Loucy (cell line): ENCODE data around the gene ITSN1.
A peak's percentile ranks its signal among the peaks of the same experiment; 100 is the strongest.

Experiments used
- H2AFZ ChIP-seq: fragments of 200-600 bp; sonication (generic); 2 replicates; pipeline ENCODE4 v1.6.0; 2016; ENCODE audit warnings: antibody characterized with exemption, mild to moderate bottlenecking, low read length, moderate library complexity
- H3F3A ChIP-seq: fragments of 200-600 bp; 2 replicates; pipeline ENCODE4 v1.6.0; 2016; ENCODE audit warnings: antibody characterized with exemption, low read depth, mild to moderate bottlenecking
- H3K27me3 ChIP-seq: fragments of 200-600 bp; sonication (generic); 2 replicates; pipeline ENCODE4 v1.6.1; 2014; ENCODE audit warnings: low read length, mild to moderate bottlenecking; ENCODE audit not compliant: insufficient read depth, poor library complexity, severe bottlenecking
- H3K36me3 ChIP-seq: fragments of 200-600 bp; sonication (generic); 2 replicates; pipeline ENCODE4 v1.6.1; 2016; ENCODE audit warnings: low read length; ENCODE audit not compliant: insufficient read depth
- H3K4me1 ChIP-seq: fragments of 200-600 bp; sonication (generic); 2 replicates; pipeline ENCODE4 v1.5.1; 2014; ENCODE audit warnings: low read length, mild to moderate bottlenecking; ENCODE audit not compliant: insufficient read depth, poor library complexity, severe bottlenecking
- H3K4me2 ChIP-seq: fragments of 200-600 bp; sonication (generic); 2 replicates; pipeline ENCODE4 v1.6.0; 2014; ENCODE audit warnings: antibody characterized with exemption, low read length, low read depth, mild to moderate bottlenecking; ENCODE audit not compliant: poor library complexity, severe bottlenecking
- H3K4me3 ChIP-seq: fragments of 200-600 bp; sonication (generic); 2 replicates; pipeline ENCODE4 v1.5.1; 2014; ENCODE audit warnings: low read length, mild to moderate bottlenecking, mixed read lengths; ENCODE audit not compliant: poor library complexity, severe bottlenecking
- H3K79me2 ChIP-seq: fragments of 200-600 bp; sonication (generic); 2 replicates; pipeline ENCODE4 v1.6.1; 2014; ENCODE audit warnings: low read length; ENCODE audit not compliant: insufficient read depth
- H3K9ac ChIP-seq: fragments of 200-600 bp; sonication (generic); 2 replicates; pipeline ENCODE4 v1.6.0; 2014; ENCODE audit warnings: mild to moderate bottlenecking, low read depth, low read length, moderate library complexity; ENCODE audit not compliant: poor library complexity, severe bottlenecking
- H3K9me2 ChIP-seq: fragments of 200-600 bp; sonication (generic); replicated peaks from 2 replicates; pipeline ENCODE4 v1.6.1; 2016; ENCODE audit warnings: low read depth, low read length, mixed read lengths
- H3K9me3 ChIP-seq: fragments of 200-600 bp; sonication (generic); 2 replicates; pipeline ENCODE4 v1.6.1; 2014; ENCODE audit warnings: mild to moderate bottlenecking, antibody characterized with exemption, low read length, low read depth; ENCODE audit not compliant: insufficient read depth
- H4K20me1 ChIP-seq: fragments of 200-600 bp; sonication (generic); 2 replicates; pipeline ENCODE4 v1.6.0; 2014; ENCODE audit warnings: antibody characterized with exemption, low read length, mild to moderate bottlenecking; ENCODE audit not compliant: insufficient read depth, poor library complexity, severe bottlenecking
- EZH2phosphoT487 ChIP-seq: fragments of 200-600 bp; IDR thresholded peaks from 2 replicates; pipeline ENCODE4 v1.6.1; 2018; ENCODE audit warnings: antibody characterized with exemption, mild to moderate bottlenecking, moderate library complexity, borderline replicate concordance
- TF ChIP-seq, protein P1 (sequence below): fragments of 200-600 bp; sonication (generic); conservative IDR thresholded peaks from 2 replicates; pipeline ENCODE4 v1.5.1; 2014; ENCODE audit warnings: mild to moderate bottlenecking, antibody characterized with exemption, low read length

The ITSN1 gene

DNA sequence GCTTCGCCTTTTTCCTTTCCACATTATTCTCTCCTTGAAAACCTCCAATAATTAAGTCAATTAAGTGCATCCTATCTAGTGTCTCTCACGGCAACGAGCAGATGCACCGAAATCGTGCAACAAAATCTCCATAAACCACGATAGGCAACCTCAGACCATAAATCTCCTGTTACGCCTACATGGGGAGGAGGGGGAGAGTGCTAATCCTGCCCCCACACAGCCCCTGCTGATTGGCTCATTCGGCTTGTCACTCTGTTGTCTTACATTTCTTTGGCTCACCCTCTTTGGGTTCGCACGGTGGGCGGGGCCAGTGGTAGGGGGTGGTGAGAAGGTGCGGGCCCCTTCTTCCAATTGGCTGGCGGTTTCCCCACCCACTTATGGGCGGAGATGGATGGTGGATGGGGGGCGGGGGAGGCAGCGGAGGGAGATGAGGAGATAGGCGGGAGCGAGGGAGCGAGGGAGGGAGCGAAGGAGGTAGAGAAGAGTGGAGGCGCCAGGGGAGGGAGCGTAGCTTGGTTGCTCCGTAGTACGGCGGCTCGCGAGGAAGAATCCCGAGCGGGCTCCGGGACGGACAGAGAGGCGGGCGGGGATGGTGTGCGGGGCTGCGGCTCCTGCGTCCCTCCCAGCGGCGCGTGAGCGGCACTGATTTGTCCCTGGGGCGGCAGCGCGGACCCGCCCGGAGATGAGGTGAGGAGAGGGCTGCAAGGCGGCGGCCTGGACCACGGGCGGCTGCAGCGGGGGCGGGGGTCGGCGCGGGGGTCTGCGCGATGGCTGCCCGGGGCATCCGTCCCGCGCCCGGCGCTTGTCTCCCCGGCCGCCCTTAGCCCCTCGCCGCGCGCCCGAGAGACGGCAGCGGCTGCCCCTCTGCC, at the start of gene ITSN1:
Gene ITSN1, plus strand, starts transcription at position 475 of the 869 bp plus-strand sequence. CDS start 76,328 bp downstream, outside the sequence.
- Histone ChIP-seq H3K4me3 (peak within 1 kb of the TSS; percentile 75), H3F3A (no peaks in the 10 kb centered on the region), H3K79me2 (peaks cover 63% of the 10 kb centered on the region), H3K27me3 (no peaks in the 10 kb centered on the region), H3K36me3 (no peaks in the 10 kb centered on the region), H3K9me3 (no peaks in the 10 kb centered on the region), H2AFZ (peak within 1 kb of the TSS; percentile 82), H4K20me1 (peaks cover 14% of the 10 kb centered on the region), H3K4me2 (peak within 1 kb of the TSS; percentile 86), H3K9me2 (no peaks in the 10 kb centered on the region), H3K4me1 (peaks cover 31% of the 10 kb centered on the region), H3K9ac (peak within 1 kb of the TSS; percentile 76)
- no peak for TF ChIP-seq EZH2phosphoT487
- TF ChIP-seq, protein P1, sequence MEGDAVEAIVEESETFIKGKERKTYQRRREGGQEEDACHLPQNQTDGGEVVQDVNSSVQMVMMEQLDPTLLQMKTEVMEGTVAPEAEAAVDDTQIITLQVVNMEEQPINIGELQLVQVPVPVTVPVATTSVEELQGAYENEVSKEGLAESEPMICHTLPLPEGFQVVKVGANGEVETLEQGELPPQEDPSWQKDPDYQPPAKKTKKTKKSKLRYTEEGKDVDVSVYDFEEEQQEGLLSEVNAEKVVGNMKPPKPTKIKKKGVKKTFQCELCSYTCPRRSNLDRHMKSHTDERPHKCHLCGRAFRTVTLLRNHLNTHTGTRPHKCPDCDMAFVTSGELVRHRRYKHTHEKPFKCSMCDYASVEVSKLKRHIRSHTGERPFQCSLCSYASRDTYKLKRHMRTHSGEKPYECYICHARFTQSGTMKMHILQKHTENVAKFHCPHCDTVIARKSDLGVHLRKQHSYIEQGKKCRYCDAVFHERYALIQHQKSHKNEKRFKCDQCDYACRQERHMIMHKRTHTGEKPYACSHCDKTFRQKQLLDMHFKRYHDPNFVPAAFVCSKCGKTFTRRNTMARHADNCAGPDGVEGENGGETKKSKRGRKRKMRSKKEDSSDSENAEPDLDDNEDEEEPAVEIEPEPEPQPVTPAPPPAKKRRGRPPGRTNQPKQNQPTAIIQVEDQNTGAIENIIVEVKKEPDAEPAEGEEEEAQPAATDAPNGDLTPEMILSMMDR: no peak

DNA sequence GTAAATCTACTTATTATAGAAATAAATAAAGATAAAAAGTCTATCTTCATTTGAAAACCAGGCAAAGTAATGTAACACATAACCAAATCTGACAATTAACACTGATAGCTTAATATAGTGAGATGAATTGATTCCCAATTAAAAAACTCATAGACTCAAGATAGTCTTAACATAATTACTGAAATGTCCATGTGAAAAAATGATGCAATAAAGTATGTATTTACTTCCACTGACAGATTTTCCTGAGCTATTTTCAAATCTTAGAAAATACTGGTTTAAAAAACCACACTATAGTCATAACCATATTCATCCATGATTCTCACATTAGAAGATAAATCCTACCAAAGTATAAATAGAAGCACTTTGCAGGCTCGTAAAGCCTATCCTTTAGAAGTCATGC, 44.2 kb upstream of the ITSN1 start:
- Histone ChIP-seq H3K9me3 (no peaks in the 10 kb centered on the region), H3K36me3 (peaks cover 51% of the 10 kb centered on the region; the same call in 1 of the 2 replicates), H2AFZ (no peak overlapping the region), H3K27me3 (no peaks in the 10 kb centered on the region), H3K4me2 (no peak overlapping the region), H3K79me2 (no peaks in the 10 kb centered on the region), H3F3A (no peaks in the 10 kb centered on the region), H3K4me1 (no peaks in the 10 kb centered on the region), H4K20me1 (no peaks in the 10 kb centered on the region), H3K4me3 (no peak overlapping the region), H3K9ac (no peak overlapping the region), H3K9me2 (no peaks in the 10 kb centered on the region)
- no peak for TF ChIP-seq EZH2phosphoT487
- TF ChIP-seq, protein P1: no peak

DNA sequence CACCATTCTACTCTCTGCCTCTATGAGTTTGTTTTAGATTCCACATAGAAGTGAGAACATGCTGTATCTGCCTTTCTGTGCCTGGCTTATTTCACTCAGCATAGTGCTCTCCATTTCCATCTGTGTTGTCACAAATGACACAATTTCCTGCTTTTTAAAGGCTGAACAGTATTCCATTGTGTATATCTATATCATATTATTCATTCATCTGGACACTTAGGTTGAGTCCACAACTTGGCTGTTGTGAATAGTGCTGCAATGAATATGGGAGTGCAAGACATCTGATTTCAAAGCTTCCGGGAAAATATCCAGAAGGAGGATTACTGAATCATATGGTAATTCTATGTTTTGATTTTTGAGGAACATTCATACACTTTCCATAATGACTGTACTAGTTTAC, 33.7 kb upstream of the ITSN1 start:
- Histone ChIP-seq H3K9ac (no peak overlapping the region), H2AFZ (no peak overlapping the region), H3K4me2 (no peak overlapping the region), H3K9me3 (no peaks in the 10 kb centered on the region), H3K79me2 (no peaks in the 10 kb centered on the region), H4K20me1 (no peaks in the 10 kb centered on the region), H3K36me3 (peaks cover 21% of the 10 kb centered on the region; the same call in 1 of the 2 replicates), H3K4me1 (no peaks in the 10 kb centered on the region), H3K4me3 (no peak overlapping the region), H3F3A (no peaks in the 10 kb centered on the region; the same call in 1 of the 2 replicates), H3K27me3 (no peaks in the 10 kb centered on the region), H3K9me2 (no peaks in the 10 kb centered on the region)
- no peak for TF ChIP-seq EZH2phosphoT487
- TF ChIP-seq, protein P1: no peak
